Neural progenitor cell (in vitro differentiated cells): ENCODE results near the gene ALG6. TPM values are rescaled to one million over a fixed set of nuclear protein-coding genes. Genes with fewer than 3 reads are reported as not detected.

ENCODE experiments used
- DNase-seq: peaks from one replicate; pipeline ENCODE4 v3.0.0-alpha.2; 2016; ENCODE audit warnings: low spot score
- H2AFZ ChIP-seq: fragments of 200-600 bp; sonication (generic); replicated peaks from 2 replicates; pipeline ENCODE4 v1.6.1; 2016; ENCODE audit warnings: antibody characterized with exemption
- H3F3A ChIP-seq: fragments of 200-600 bp; sonication (generic); 2 replicates; pipeline ENCODE4 v1.6.1; 2016; ENCODE audit warnings: antibody characterized with exemption, low read depth
- H3K27ac ChIP-seq: fragments of 200-600 bp; sonication (generic); 2 replicates; pipeline ENCODE4 v1.5.1; 2016; ENCODE audit warnings: mild to moderate bottlenecking
- H3K27me3 ChIP-seq: fragments of 200-600 bp; sonication (generic); 2 replicates; pipeline ENCODE4 v1.6.1; 2016; ENCODE audit warnings: mild to moderate bottlenecking, moderate library complexity
- H3K36me3 ChIP-seq: fragments of 200-600 bp; sonication (generic); 2 replicates; pipeline ENCODE4 v1.5.1; 2016
- H3K4me1 ChIP-seq: fragments of 200-600 bp; sonication (generic); 2 replicates; pipeline ENCODE4 v1.6.1; 2016; ENCODE audit warnings: mixed run types
- H3K4me2 ChIP-seq: fragments of 200-600 bp; sonication (generic); 2 replicates; pipeline ENCODE4 v1.6.1; 2016
- H3K4me3 ChIP-seq: fragments of 200-600 bp; sonication (generic); 2 replicates; pipeline ENCODE4 v1.5.1; 2016
- H3K79me2 ChIP-seq: fragments of 200-600 bp; sonication (generic); 2 replicates; pipeline ENCODE4 v1.6.1; 2016; ENCODE audit warnings: low read depth
- H3K9ac ChIP-seq: fragments of 200-600 bp; sonication (generic); 2 replicates; pipeline ENCODE4 v1.6.1; 2016
- H3K9me3 ChIP-seq: fragments of 200-600 bp; sonication (generic); 2 replicates; pipeline ENCODE4 v1.5.1; 2016; ENCODE audit warnings: low read depth
- H4K20me1 ChIP-seq: fragments of 200-600 bp; sonication (generic); 2 replicates; pipeline ENCODE4 v1.6.1; 2016; ENCODE audit warnings: low read depth
- H3K27ac Mint-ChIP-seq: 3 replicates; pipeline ENCODE4 v1.8.0; 2021; ENCODE audit warnings: mixed read lengths
- H3K27me3 Mint-ChIP-seq: 2 replicates; pipeline ENCODE4 v1.8.0; 2022; ENCODE audit warnings: low read depth, mild to moderate bottlenecking, inconsistent platforms, moderate library complexity, mixed read lengths; ENCODE audit not compliant: insufficient read depth
- H3K36me3 Mint-ChIP-seq: 3 replicates; pipeline ENCODE4 v1.8.0; 2021; ENCODE audit warnings: mixed read lengths
- H3K4me1 Mint-ChIP-seq: 3 replicates; pipeline ENCODE4 v1.8.0; 2021; ENCODE audit warnings: mixed read lengths
- H3K4me3 Mint-ChIP-seq: 3 replicates; pipeline ENCODE4 v1.8.0; 2021; ENCODE audit warnings: mild to moderate bottlenecking, moderate library complexity, mixed read lengths
- H3K9me3 Mint-ChIP-seq: 3 replicates; pipeline ENCODE4 v1.8.0; 2020; ENCODE audit warnings: mixed read lengths
- EZH2 ChIP-seq: fragments of 200-600 bp; sonication (generic); IDR thresholded peaks from 2 replicates; pipeline ENCODE4 v1.6.1; 2017; ENCODE audit warnings: antibody characterized with exemption, mild to moderate bottlenecking, moderate library complexity
- EZH2phosphoT487 ChIP-seq: fragments of 200-600 bp; sonication (generic); IDR thresholded peaks from 2 replicates; pipeline ENCODE4 v1.6.1; 2017; ENCODE audit warnings: antibody characterized with exemption
- total RNA-seq: library from RNA; depleted of rRNA; stranded (reverse); fragments of >200 nt; gene quantifications from 2 replicates; pipeline ENCODE4 v1.2.3, GENCODE V29; 2015; ENCODE audit warnings: low replicate concordance
- TF ChIP-seq, protein P1 (sequence below): fragments of 200-600 bp; sonication (generic); IDR thresholded peaks from 2 replicates; pipeline ENCODE4 v1.5.1; 2017; ENCODE audit warnings: antibody characterized with exemption, mild to moderate bottlenecking

ALG6 gene
- total RNA-seq, 1 donor from 2014 or later, result 41.7 TPM

DNA sequence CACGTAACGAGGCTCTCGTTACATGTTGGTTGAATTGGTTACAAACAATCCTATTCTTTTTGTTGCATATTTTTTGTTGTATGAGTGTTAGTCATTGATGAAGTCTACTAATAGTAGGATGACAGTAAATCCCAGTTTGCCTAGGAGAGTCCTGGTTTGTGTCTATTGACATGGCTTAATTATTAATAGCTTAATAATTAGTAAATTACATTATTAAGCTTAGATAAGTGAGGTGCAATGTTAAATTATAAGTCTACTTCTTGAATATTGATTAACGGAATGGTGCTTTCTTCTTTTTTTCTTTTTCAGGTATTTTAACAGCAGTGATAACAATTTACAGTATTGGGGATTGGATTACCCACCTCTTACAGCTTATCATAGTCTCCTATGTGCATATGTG, 34.5 kb downstream of the ALG6 start:
- H3K79me2 ChIP-seq, result no peaks in the 10 kb centered on the region
- H3K9ac ChIP-seq, result no peak overlapping the region
- Mint-ChIP-seq H3K4me1 (no peaks in the 10 kb centered on the region), H3K27me3 (no peaks in the 10 kb centered on the region), H3K36me3 (peaks cover 11% of the 10 kb centered on the region), H3K4me3 (no peak overlapping the region), H3K9me3 (no peaks in the 10 kb centered on the region), H3K27ac (no peak overlapping the region)
- H3K4me2 ChIP-seq, result no peak overlapping the region
- no peak overlapping the region for H3K4me3 ChIP-seq
- no peaks in the 10 kb centered on the region for H3K4me1 ChIP-seq
- peaks cover 11% of the 10 kb centered on the region for H3K36me3 ChIP-seq
- no peak overlapping the region for H2AFZ ChIP-seq
- TF ChIP-seq, protein P1, sequence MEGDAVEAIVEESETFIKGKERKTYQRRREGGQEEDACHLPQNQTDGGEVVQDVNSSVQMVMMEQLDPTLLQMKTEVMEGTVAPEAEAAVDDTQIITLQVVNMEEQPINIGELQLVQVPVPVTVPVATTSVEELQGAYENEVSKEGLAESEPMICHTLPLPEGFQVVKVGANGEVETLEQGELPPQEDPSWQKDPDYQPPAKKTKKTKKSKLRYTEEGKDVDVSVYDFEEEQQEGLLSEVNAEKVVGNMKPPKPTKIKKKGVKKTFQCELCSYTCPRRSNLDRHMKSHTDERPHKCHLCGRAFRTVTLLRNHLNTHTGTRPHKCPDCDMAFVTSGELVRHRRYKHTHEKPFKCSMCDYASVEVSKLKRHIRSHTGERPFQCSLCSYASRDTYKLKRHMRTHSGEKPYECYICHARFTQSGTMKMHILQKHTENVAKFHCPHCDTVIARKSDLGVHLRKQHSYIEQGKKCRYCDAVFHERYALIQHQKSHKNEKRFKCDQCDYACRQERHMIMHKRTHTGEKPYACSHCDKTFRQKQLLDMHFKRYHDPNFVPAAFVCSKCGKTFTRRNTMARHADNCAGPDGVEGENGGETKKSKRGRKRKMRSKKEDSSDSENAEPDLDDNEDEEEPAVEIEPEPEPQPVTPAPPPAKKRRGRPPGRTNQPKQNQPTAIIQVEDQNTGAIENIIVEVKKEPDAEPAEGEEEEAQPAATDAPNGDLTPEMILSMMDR, result no peak
- TF ChIP-seq EZH2 (no peak), EZH2phosphoT487 (no peak)
- DNase-seq, result no peak
- H3K27me3 ChIP-seq, result no peaks in the 10 kb centered on the region
- H4K20me1 ChIP-seq, result no peaks in the 10 kb centered on the region
- H3K9me3 ChIP-seq, result no peaks in the 10 kb centered on the region
- no peaks in the 10 kb centered on the region for H3F3A ChIP-seq
- no peak overlapping the region for H3K27ac ChIP-seq

DNA sequence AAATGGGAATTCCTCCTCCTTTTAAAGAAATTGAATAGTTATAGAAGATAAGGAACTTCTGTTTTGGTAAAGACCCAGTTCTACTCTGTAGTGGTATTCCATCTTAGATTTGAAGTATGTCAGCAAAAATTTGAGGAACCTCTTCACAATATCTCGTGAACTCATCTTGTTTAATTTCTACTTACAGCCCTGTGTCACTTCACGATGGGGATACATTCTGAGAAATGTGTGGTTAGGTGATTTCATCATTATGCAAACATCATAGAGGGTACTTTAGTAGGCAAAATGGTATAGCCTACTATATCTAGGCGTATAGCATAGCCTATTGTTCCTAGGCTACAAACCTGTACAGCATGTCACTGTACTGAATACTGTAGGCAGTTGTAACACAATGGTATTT, 36.0 kb downstream of the ALG6 start:
- Mint-ChIP-seq H3K4me3 (no peak overlapping the region), H3K9me3 (no peaks in the 10 kb centered on the region), H3K27ac (no peak overlapping the region), H3K4me1 (no peaks in the 10 kb centered on the region), H3K27me3 (no peaks in the 10 kb centered on the region), H3K36me3 (peaks cover 7% of the 10 kb centered on the region)
- peaks cover 11% of the 10 kb centered on the region for H3K36me3 ChIP-seq
- H2AFZ ChIP-seq, result no peak overlapping the region
- no peak overlapping the region for H3K4me2 ChIP-seq
- no peak for TF ChIP-seq EZH2phosphoT487
- TF ChIP-seq EZH2, result no peak
- TF ChIP-seq, protein P1, result no peak
- H3K9me3 ChIP-seq, result no peaks in the 10 kb centered on the region
- no peaks in the 10 kb centered on the region for H3K4me1 ChIP-seq
- no peak overlapping the region for H3K9ac ChIP-seq
- H3K27me3 ChIP-seq, result no peaks in the 10 kb centered on the region
- H4K20me1 ChIP-seq, result no peaks in the 10 kb centered on the region
- H3F3A ChIP-seq, result no peaks in the 10 kb centered on the region
- DNase-seq, result no peak
- H3K27ac ChIP-seq, result no peak overlapping the region
- H3K79me2 ChIP-seq, result no peaks in the 10 kb centered on the region
- H3K4me3 ChIP-seq, result no peak overlapping the region

DNA sequence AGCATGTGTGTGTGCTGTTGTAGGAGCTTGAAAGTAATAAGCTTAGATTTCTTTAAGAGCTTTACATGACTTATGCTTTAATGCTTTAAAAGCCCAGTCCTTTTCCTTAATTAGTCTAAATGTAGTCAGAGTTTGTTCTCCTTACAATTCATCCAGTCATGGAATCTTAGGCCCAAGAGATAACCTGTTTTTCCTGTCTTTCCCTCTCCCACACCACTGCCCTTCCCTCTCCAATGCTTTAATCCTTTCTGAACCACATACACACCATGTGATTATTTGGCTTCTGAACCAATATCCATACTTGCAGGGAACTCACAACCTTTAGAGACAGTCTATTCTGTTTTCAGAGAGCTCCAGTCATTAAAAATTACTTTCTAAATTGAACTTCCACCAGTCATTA, 37.6 kb downstream of the ALG6 start:
- Histone ChIP-seq H3K9me3 (no peaks in the 10 kb centered on the region), H3K79me2 (no peaks in the 10 kb centered on the region), H3K4me2 (no peak overlapping the region), H4K20me1 (no peaks in the 10 kb centered on the region), H3F3A (no peaks in the 10 kb centered on the region), H3K4me1 (no peaks in the 10 kb centered on the region), H3K27ac (no peak overlapping the region), H2AFZ (no peak overlapping the region), H3K9ac (no peak overlapping the region), H3K27me3 (no peaks in the 10 kb centered on the region), H3K4me3 (no peak overlapping the region), H3K36me3 (peaks cover 11% of the 10 kb centered on the region)
- no peak for DNase-seq
- no peak overlapping the region for H3K4me3 Mint-ChIP-seq
- no peak overlapping the region for H3K27ac Mint-ChIP-seq
- peaks cover 5% of the 10 kb centered on the region for H3K36me3 Mint-ChIP-seq
- H3K9me3 Mint-ChIP-seq, result no peaks in the 10 kb centered on the region
- H3K4me1 Mint-ChIP-seq, result no peaks in the 10 kb centered on the region
- TF ChIP-seq, protein P1, result no peak
- TF ChIP-seq EZH2phosphoT487, result no peak
- no peak for TF ChIP-seq EZH2
- no peaks in the 10 kb centered on the region for H3K27me3 Mint-ChIP-seq

DNA sequence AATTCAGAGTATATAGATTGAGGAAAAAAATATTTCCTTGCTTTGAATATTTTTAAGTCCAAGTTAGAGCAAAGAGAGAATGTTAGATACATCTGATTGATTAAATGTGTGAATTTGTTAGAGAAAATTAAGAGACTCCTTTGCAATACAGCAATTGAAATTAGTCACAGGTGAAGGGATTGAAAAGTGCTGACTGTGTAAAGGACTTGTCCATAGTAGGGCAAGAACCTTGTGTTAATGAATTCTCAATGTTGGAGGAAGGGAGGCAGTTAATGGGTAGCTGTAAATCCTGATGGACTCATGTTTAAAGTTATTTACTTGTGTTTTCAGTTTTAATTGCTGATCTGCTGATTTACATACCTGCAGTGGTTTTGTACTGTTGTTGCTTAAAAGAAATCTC, 38.6 kb downstream of the ALG6 start:
- no peak overlapping the region for H3K4me3 Mint-ChIP-seq
- Histone ChIP-seq H3K4me2 (no peak overlapping the region), H3K36me3 (peaks cover 11% of the 10 kb centered on the region), H3K9me3 (no peaks in the 10 kb centered on the region), H3K27ac (no peak overlapping the region), H3K4me1 (no peaks in the 10 kb centered on the region), H2AFZ (no peak overlapping the region), H3K27me3 (no peaks in the 10 kb centered on the region), H4K20me1 (no peaks in the 10 kb centered on the region), H3K4me3 (no peak overlapping the region), H3K79me2 (no peaks in the 10 kb centered on the region), H3K9ac (no peak overlapping the region), H3F3A (no peaks in the 10 kb centered on the region)
- H3K27ac Mint-ChIP-seq, result no peak overlapping the region
- TF ChIP-seq EZH2, result no peak
- TF ChIP-seq, protein P1, result no peak
- no peak for TF ChIP-seq EZH2phosphoT487
- H3K9me3 Mint-ChIP-seq, result no peaks in the 10 kb centered on the region
- no peaks in the 10 kb centered on the region for H3K27me3 Mint-ChIP-seq
- no peak for DNase-seq
- H3K4me1 Mint-ChIP-seq, result no peaks in the 10 kb centered on the region
- peaks cover under 1% of the 10 kb centered on the region for H3K36me3 Mint-ChIP-seq
